Measurements from ENCODE around the gene C17orf113.
"Not testable (repeated sequence)": the region's sequence is repeated elsewhere in the genome, so short reads cannot be mapped to it uniquely, and the experiment has no call there.

C17orf113 gene

DNA sequence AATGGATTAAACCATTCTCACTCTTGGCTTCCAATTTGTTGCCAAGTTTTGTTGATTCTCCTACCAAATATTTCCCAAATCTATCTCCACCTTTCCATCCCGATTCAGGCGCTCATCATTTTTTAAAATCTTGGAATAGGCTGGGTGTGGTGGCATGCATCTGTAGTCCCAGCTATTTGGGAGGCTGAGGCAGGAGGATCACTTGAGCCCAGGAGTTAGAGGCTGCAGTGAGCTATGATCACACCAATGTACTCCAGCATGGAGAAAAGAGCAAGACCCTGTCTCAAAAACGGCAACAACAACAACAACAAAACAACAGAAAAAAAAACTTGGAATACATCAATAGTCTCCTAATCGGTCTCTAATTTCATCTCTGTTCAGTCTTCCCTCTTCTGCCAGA is 31.4 kb downstream of the C17orf113 start:
- Mint-ChIP-seq H3K4me1 (ENCODE audit: low read depth) (peaks cover 41% of the 10 kb centered on the region), H3K9me3 (peaks cover 4% of the 10 kb centered on the region), H3K27ac (peak overlapping the region; percentile 33), H3K4me3 (peak overlapping the region; percentile 43), H3K36me3 (ENCODE audit: low read depth) (peaks cover 17% of the 10 kb centered on the region), H3K27me3 (ENCODE audit: low read depth) (no peaks in the 10 kb centered on the region)

DNA sequence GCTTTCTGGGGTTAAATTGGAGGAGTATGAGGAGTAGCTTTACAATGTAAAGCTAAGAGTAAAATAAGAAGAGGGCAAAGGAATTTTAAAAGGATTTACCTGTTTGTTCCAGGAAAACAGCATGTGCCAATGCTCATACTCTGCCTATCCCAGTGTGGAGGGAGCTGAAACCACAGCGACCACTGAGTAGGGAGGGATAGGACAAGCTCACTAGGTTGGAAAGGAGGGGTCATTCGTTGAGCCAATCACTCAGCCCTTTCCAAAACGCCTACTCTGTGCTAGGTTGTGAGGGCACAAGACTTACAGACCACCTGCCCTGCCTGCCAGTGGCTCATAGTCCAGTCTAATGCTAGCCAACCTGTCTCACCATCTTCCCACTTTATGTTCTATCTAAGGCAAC is 32.1 kb downstream of the C17orf113 start:
- Mint-ChIP-seq H3K27ac (no peak overlapping the region), H3K4me3 (peak overlapping the region; percentile 93), H3K36me3 (ENCODE audit: low read depth) (peaks cover 18% of the 10 kb centered on the region), H3K9me3 (peaks cover 4% of the 10 kb centered on the region), H3K4me1 (ENCODE audit: low read depth) (peaks cover 45% of the 10 kb centered on the region), H3K27me3 (ENCODE audit: low read depth) (no peaks in the 10 kb centered on the region)

DNA sequence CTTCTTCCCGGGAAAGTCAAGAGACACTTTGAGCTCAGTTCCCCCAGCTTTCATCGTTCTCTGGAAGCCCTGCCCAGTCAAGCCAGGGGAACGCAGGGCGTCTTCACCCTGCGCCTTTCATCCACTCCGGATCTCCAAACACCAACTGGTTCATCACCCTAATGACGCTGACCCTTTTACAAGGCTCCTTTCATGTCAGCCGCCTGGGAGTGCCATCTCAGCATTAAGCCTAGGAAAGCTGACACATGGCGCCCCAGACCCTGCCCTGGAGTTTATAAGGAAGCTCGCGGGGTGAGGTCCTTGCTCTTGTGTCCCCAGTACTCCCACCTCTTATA is 32.6 kb downstream of the C17orf113 start:
- Mint-ChIP-seq H3K4me1 (ENCODE audit: low read depth) (peaks cover 48% of the 10 kb centered on the region), H3K9me3 (peaks cover 4% of the 10 kb centered on the region), H3K4me3 (peak overlapping the region; percentile 93), H3K27me3 (ENCODE audit: low read depth) (no peaks in the 10 kb centered on the region), H3K36me3 (ENCODE audit: low read depth) (peaks cover 19% of the 10 kb centered on the region), H3K27ac (peak overlapping the region; percentile 99)

DNA sequence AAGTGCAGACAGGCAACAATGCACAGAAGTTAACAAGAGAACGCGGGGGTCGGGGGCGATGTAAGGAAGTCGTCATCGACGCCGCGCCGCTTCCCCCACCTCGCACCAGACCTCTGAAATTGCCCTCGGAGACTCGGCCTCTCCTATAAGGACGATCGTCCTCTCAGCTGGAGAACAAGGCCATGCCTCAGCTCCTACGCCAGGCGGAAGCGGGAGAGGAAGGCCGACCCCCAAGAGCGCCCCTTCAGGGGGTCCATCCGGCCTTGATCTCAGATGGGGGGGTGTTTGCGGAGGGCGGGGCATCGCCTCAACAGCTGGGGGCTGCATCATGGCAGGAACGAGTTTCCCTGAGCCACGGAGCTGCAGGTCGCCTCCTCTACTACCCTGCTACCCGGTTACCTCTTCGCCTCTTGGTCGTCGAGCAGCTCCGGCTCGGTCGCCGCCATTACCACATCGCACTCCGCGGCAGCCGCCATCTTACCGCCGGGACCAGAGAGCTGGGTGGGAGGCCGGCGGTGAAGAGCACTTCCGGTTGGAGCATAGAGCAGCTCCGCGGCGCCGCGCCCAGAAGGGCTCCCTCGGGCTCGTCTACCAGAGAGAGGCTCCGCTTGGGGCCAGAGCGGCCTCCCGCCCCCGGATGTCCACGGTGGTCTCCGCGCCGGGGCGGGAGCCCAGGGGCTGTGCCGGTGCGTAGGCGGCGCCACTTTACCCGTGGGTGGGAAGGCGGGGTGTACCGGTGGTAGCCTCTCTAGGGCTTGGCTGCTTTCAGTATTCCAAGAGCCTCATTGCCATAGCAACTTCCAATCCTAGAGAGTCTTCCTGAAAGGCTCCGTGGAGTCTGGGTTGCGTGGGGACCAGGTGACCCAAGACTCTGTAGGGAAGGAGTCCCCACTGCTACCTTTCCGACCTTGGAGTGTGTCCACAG is 33.2 kb downstream of the C17orf113 start, which contains the start of gene DNAJC7:
TSS of gene DNAJC7 (minus strand) at position 499 of the 925 bp plus-strand sequence. CDS start at position 476, 23 bp downstream.
- Mint-ChIP-seq H3K36me3 (ENCODE audit: low read depth) (peaks cover 15% of the 10 kb centered on the region), H3K27me3 (ENCODE audit: low read depth) (no peaks in the 10 kb centered on the region), H3K9me3 (peaks cover 4% of the 10 kb centered on the region), H3K27ac (peak within 1 kb of the TSS; percentile 99), H3K4me3 (peak within 1 kb of the TSS; percentile 93), H3K4me1 (ENCODE audit: low read depth) (peaks cover 49% of the 10 kb centered on the region)

DNA sequence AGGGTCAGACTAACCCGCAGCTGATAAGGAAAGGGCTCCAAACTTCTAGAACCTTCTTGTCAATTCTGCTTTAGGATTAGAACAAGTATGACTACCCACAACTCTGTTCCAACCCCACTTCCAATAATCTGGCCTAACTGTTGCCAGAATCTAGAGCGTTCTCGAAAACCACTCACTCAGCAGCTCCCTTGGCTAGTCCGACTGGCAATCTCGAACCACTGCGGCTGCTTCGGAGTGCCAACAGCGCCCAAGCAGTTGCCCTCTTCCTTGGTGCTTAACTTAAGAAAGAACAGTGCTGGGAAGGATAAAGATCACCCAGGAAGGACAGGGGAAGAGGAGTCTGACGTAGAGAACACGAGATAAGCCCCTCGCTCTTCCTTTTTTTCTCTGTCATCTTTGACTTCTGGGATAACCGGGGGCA is 34.0 kb downstream of the C17orf113 start:
- Mint-ChIP-seq H3K36me3 (ENCODE audit: low read depth) (peaks cover 14% of the 10 kb centered on the region), H3K27ac (peak overlapping the region; percentile 99), H3K4me3 (peak overlapping the region; percentile 93), H3K27me3 (ENCODE audit: low read depth) (no peaks in the 10 kb centered on the region), H3K9me3 (peaks cover 4% of the 10 kb centered on the region), H3K4me1 (ENCODE audit: low read depth) (peaks cover 50% of the 10 kb centered on the region)

DNA sequence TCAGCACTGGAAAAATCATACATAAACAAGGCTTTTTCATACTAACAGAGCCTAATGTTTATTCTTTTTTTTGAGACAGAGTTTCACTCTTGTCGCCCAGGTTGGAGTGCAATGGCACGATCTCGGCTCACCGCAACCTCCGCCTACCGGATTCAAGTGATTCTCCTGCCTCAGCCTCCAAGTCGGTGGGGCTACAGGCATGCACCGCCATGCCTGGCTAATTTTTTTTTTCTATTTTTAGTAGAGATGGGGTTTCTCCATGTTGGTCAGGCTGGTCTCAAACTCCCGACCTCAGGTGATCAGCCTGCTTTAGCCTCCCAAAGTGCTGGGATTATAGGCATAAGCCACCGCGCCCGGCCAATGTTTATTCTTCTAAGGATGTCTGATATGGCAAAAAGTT is 36.7 kb downstream of the C17orf113 start:
- Mint-ChIP-seq H3K36me3 (ENCODE audit: low read depth) (peaks cover 13% of the 10 kb centered on the region), H3K4me1 (ENCODE audit: low read depth) (peaks cover 50% of the 10 kb centered on the region)
- H3K27me3 Mint-ChIP-seq (ENCODE audit: low read depth); H3K4me3 Mint-ChIP-seq; H3K9me3 Mint-ChIP-seq; H3K27ac Mint-ChIP-seq: not testable (repeated sequence)

DNA sequence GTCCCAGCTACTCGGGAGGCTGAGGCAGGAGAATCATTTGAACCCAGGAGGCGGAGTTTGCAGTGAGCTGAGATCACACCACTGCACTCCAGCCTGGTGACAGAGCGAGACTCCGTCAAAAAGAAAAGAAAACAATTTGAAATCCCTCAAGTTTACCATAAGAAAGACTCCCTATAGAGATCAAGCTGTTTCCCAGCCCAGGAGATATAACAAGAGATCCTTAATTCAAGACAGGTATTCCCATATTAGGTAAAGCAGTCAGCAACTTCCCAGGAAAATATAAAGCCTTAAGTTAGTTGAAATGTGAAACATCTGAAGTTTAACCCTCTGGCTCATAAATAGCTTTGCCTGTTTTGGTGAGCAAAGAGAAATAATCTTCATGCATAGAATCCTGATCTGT is 38.0 kb downstream of the C17orf113 start:
- not testable (repeated sequence) for H3K27me3 Mint-ChIP-seq (ENCODE audit: low read depth); H3K9me3 Mint-ChIP-seq; H3K4me3 Mint-ChIP-seq; H3K27ac Mint-ChIP-seq
- H3K36me3 Mint-ChIP-seq (ENCODE audit: low read depth) = peaks cover 13% of the 10 kb centered on the region
- H3K4me1 Mint-ChIP-seq (ENCODE audit: low read depth) = peaks cover 42% of the 10 kb centered on the region

DNA sequence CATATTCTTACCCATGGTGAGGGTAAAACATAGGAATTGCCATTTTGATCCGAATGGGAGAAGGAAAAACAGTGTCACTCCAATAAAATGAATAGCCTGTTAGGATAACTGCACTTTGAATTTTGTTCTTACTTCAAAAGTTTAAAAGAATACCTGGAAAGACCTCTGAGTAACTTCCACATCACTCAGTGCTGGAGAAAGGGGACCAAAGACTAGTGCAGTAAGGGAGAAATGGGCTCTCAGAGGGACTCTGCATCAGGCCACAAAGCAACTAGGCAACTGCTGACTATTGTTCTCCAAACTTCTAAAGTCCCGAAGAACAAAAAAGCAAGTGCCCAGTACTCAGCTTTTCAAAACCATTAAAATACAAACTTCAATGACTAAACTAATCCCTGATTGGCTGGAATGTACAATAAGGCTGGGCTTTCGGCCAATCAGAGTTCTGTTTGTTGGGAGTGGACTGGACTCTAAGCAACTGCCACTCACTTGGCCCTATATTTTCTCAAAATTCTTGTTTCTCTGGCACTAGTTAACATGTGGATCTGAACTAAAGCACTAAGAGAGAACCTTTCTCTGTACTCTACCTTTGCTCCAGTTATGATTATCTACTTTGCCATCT is 39.4 kb downstream of the C17orf113 start:
- H3K27me3 Mint-ChIP-seq (ENCODE audit: low read depth) = no peaks in the 10 kb centered on the region
- no peak overlapping the region for H3K4me3 Mint-ChIP-seq
- H3K4me1 Mint-ChIP-seq (ENCODE audit: low read depth) = peaks cover 41% of the 10 kb centered on the region
- peaks cover 10% of the 10 kb centered on the region for H3K36me3 Mint-ChIP-seq (ENCODE audit: low read depth)
- H3K27ac Mint-ChIP-seq = no peak overlapping the region
- no peaks in the 10 kb centered on the region for H3K9me3 Mint-ChIP-seq

DNA sequence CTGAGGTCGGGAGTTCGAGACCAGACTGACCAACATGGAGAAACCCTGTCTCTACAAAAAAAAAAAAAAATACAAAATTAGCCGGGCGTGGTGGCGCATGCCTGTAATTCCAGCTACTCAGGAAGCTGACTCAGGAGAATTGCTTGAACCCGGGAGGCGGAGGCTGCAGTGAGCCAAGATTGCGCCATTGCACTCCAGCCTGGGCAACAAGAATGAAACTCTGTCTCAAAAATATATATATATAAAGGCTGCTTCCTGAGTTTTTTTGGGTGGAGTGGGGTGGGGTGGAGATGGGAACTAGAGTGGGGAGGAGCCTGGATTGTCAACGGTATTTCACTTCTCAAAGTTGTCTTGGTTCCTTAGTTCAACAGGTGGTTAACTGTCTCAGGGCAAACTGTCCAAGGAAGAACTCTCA is 40.1 kb downstream of the C17orf113 start:
- not testable (repeated sequence) for H3K4me3 Mint-ChIP-seq; H3K9me3 Mint-ChIP-seq; H3K36me3 Mint-ChIP-seq (ENCODE audit: low read depth); H3K27ac Mint-ChIP-seq; H3K27me3 Mint-ChIP-seq (ENCODE audit: low read depth)
- peaks cover 38% of the 10 kb centered on the region for H3K4me1 Mint-ChIP-seq (ENCODE audit: low read depth)

DNA sequence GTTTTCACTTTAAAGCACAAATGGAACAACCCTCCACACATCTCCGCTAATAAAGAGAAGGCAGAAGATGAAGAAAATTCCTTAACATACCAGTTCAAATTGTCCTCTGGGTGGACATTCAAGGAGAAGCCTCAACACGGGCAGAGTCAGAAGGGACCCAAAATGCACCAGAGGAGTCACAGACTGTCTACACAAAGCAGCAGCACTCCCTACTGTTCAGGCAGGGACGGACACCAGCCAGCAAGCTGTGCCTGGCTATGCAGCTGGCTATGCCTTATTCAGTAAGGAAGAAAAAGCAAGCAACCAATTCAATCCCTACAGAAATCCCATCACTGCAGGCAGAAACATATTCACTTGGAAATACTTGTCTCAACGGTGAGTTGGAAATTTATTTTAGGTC is 41.2 kb downstream of the C17orf113 start:
- no peaks in the 10 kb centered on the region for H3K27me3 Mint-ChIP-seq (ENCODE audit: low read depth)
- H3K27ac Mint-ChIP-seq = no peak overlapping the region
- H3K36me3 Mint-ChIP-seq (ENCODE audit: low read depth) = peaks cover 10% of the 10 kb centered on the region
- H3K4me3 Mint-ChIP-seq = no peak overlapping the region
- no peaks in the 10 kb centered on the region for H3K9me3 Mint-ChIP-seq
- peaks cover 40% of the 10 kb centered on the region for H3K4me1 Mint-ChIP-seq (ENCODE audit: low read depth)

DNA sequence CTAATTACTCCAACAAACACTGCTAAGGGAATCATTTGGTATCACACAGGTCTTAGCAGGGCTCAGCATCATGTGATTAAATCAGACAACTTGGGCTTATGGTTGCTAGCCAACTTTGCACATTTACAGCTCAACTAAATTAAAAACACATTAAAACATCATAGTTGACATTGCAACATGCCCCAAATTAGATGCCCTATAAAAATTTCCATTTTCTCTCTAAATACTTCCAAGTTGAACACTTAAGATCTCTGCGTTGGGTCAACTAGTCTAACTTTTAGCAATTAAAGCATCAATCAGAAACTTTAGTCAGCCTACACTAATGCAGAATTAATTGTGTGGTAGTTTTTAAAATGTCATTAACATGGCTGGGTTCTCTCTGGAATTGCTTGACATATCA is 45.2 kb downstream of the C17orf113 start:
- peaks cover 34% of the 10 kb centered on the region for H3K4me1 Mint-ChIP-seq (ENCODE audit: low read depth)
- peak overlapping the region; percentile 14 for H3K27ac Mint-ChIP-seq
- H3K27me3 Mint-ChIP-seq (ENCODE audit: low read depth) = no peaks in the 10 kb centered on the region
- no peak overlapping the region for H3K4me3 Mint-ChIP-seq
- H3K36me3 Mint-ChIP-seq (ENCODE audit: low read depth) = peaks cover 13% of the 10 kb centered on the region
- no peaks in the 10 kb centered on the region for H3K9me3 Mint-ChIP-seq

DNA sequence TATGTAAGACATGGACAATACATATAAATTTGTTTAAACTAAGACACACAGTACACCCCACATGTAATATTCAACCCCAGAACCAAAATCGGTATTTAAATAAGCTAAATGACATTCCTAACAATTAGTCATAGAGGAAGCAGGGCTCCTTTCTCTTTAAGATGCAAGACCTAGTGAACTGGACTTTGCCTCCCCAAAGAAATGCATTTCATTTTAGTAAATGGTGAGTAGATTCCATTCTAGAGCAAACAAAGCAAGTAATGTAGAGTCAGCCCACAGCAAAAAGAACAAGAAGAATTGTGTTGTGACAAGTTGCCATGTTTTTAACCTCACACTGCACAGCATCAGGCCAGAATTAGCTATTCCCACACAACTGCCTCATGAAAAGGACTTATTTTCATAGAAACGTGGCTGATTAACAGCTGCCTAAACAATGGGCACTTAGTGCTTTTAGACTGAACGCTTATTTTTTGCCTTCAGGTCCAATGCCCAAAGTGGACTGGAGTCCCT is 47.6 kb downstream of the C17orf113 start:
- Mint-ChIP-seq H3K27me3 (ENCODE audit: low read depth) (no peaks in the 10 kb centered on the region), H3K9me3 (no peaks in the 10 kb centered on the region), H3K27ac (no peak overlapping the region), H3K4me1 (ENCODE audit: low read depth) (peaks cover 26% of the 10 kb centered on the region), H3K4me3 (no peak overlapping the region), H3K36me3 (ENCODE audit: low read depth) (peaks cover 17% of the 10 kb centered on the region)

DNA sequence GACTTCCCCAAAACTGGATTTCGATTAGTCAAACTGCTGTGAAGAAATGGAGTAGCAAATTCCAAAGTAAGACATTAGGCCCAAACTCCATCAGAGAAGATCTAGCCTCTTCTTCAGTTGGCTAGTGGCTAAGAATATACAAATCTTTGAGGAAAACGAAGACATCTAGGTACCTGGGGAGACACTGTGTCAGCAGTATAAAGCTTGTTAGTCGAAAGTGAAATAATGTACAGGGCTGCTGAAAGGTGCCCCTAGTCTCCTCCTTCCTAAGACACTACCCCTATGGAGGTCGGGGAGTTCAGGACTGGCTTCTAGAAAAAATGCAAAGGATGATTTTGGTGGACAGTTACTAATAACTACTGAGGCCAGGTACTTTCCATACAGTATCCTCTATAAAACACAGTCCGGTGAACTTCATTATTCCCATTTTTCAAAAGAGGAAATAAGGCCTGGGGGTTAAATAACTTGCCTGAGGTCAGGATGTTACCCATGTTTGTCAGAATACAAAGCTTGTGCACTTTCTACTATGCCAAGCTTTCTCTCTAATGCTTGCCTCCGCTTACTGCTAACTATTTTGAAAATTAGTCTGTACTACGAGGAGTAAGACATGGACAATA is 48.1 kb downstream of the C17orf113 start:
- peaks cover 17% of the 10 kb centered on the region for H3K36me3 Mint-ChIP-seq (ENCODE audit: low read depth)
- H3K9me3 Mint-ChIP-seq = no peaks in the 10 kb centered on the region
- peaks cover 26% of the 10 kb centered on the region for H3K4me1 Mint-ChIP-seq (ENCODE audit: low read depth)
- H3K27me3 Mint-ChIP-seq (ENCODE audit: low read depth) = no peaks in the 10 kb centered on the region
- no peak overlapping the region for H3K27ac Mint-ChIP-seq
- no peak overlapping the region for H3K4me3 Mint-ChIP-seq

DNA sequence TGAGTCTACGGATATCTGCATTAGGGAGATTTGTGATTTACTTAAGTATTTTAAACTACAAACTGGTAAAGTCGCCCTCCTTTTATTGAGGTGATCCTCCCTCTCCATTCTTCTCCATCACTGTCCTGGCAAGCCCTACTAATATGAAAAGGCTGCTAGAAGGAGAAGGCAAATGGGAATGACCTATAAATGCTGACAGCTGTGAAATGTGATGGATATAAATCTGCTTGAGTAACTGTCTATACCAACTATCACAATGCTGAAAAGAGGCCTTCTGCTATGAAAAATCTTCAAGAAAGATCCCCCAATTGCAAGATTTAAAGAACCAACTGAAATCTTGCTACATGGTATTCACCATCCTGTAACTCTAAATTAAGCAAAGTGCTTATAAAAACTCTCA is 48.7 kb downstream of the C17orf113 start:
- peaks cover 18% of the 10 kb centered on the region for H3K36me3 Mint-ChIP-seq (ENCODE audit: low read depth)
- H3K9me3 Mint-ChIP-seq = no peaks in the 10 kb centered on the region
- H3K4me3 Mint-ChIP-seq = no peak overlapping the region
- H3K27me3 Mint-ChIP-seq (ENCODE audit: low read depth) = no peaks in the 10 kb centered on the region
- peaks cover 24% of the 10 kb centered on the region for H3K4me1 Mint-ChIP-seq (ENCODE audit: low read depth)
- no peak overlapping the region for H3K27ac Mint-ChIP-seq
